ENCODE results near the gene SIAH3.

- TF ChIP-seq CTCF (IDR thresholded peaks at IDR 0.05; ENCODE audit: borderline replicate concordance, extremely low read depth, low read length, poor library complexity, severe bottlenecking): peak; percentile 61
- no peak for TF ChIP-seq EZH2 (IDR thresholded peaks at IDR 0.05; ENCODE audit: borderline replicate concordance, low read depth, low read length, severe bottlenecking)
Measured at GRCh38 chr13:45728759-45729158, 122.8 kb downstream of the SIAH3 start.

All from DND-41 (cell line).